Suprapubic skin (tissue), 4 donors: ENCODE results near the gene IFNLR1. TPM values are rescaled to one million over a fixed set of nuclear protein-coding genes. Genes with fewer than 3 reads are reported as not detected.

ENCODE experiments used
- DNase-seq, 2 donors: peaks; one replicate each; pipeline ENCODE4 v3.0.0-alpha.2; 2019; ENCODE audit warnings: low spot score in 2 of 2
- H3K27ac ChIP-seq: fragments of 200-600 bp; sonication (generic); one replicate; pipeline ENCODE4 v1.5.1; 2019
- H3K27me3 ChIP-seq: fragments of 200-600 bp; sonication (generic); one replicate; pipeline ENCODE4 v1.5.1; 2019
- H3K36me3 ChIP-seq: fragments of 200-600 bp; sonication (generic); one replicate; pipeline ENCODE4 v1.5.1; 2019
- H3K4me1 ChIP-seq: fragments of 200-600 bp; sonication (generic); one replicate; pipeline ENCODE4 v1.5.1; 2019
- H3K4me3 ChIP-seq: fragments of 200-600 bp; sonication (generic); one replicate; pipeline ENCODE4 v1.5.1; 2019; ENCODE audit warnings: mild to moderate bottlenecking
- H3K9me3 ChIP-seq: fragments of 200-600 bp; sonication (generic); one replicate; pipeline ENCODE4 v1.5.1; 2019
- CTCF ChIP-seq, 2 donors: fragments of 200-600 bp in 1 of 2; fragments of 450-650 bp in 1 of 2; sonication (generic) in 1 of 2; IDR thresholded peaks; one replicate each; pipeline ENCODE4 v1.5.1; 2016 to 2019; ENCODE audit warnings: antibody characterized with exemption in 2 of 2, mild to moderate bottlenecking in 1 of 2, moderate library complexity in 1 of 2
- EP300 ChIP-seq: sonication (generic); formaldehyde crosslinking; IDR thresholded peaks from one replicate; pipeline ENCODE4 v1.6.1; 2017; ENCODE audit warnings: antibody characterized with exemption
- POLR2A ChIP-seq, 2 donors: fragments of 450-650 bp; IDR thresholded peaks; one replicate each; pipeline ENCODE4 v1.6.1; 2017; ENCODE audit warnings: antibody characterized with exemption in 2 of 2, mild to moderate bottlenecking in 2 of 2, moderate library complexity in 2 of 2
- POLR2AphosphoS5 ChIP-seq, 3 donors: sonication (generic); formaldehyde crosslinking; IDR thresholded peaks; one replicate each; pipeline ENCODE4 v1.6.1; 2017; ENCODE audit warnings: antibody characterized with exemption in 3 of 3
- WGBS: methylation state at CpG from one replicate; pipeline ENCODE4 v1.1.5; 2018; 5-methylcytosine and 5-hydroxymethylcytosine counted together
- total RNA-seq, 4 donors: library from RNA; depleted of rRNA; stranded (reverse); fragments of >200 nt; gene quantifications; one replicate each; pipeline ENCODE4 v1.1.0, GENCODE V29; 2016

Gene IFNLR1
- total RNA-seq, 4 donors from 2014 or later: 11.7 to 16.1 (median 14.0) TPM

- DNase-seq: no peak
- Histone ChIP-seq H3K27ac (no peak overlapping the region), H3K9me3 (no peaks in the 10 kb centered on the region), H3K27me3 (no peaks in the 10 kb centered on the region), H3K4me3 (no peak overlapping the region), H3K4me1 (no peaks in the 10 kb centered on the region), H3K36me3 (peaks cover 20% of the 10 kb centered on the region)
- TF ChIP-seq EP300: no peak
- TF ChIP-seq CTCF (IDR thresholded peaks at IDR 0.05): no peak
- no peak for TF ChIP-seq POLR2A (IDR thresholded peaks at IDR 0.05)
- TF ChIP-seq POLR2AphosphoS5 (IDR thresholded peaks at IDR 0.05): no peak
- 81% methylated on average over 5 of the region's 5 CpGs for WGBS
Measured at GRCh38 chr1:24162201-24162600, 24.9 kb downstream of the IFNLR1 start.

- Histone ChIP-seq H3K9me3 (no peaks in the 10 kb centered on the region), H3K4me1 (no peaks in the 10 kb centered on the region), H3K36me3 (peaks cover 26% of the 10 kb centered on the region), H3K27me3 (no peaks in the 10 kb centered on the region), H3K27ac (no peak overlapping the region), H3K4me3 (no peak overlapping the region)
- TF ChIP-seq EP300 (no peak), POLR2AphosphoS5 (IDR thresholded peaks at IDR 0.05) (no peak), POLR2A (IDR thresholded peaks at IDR 0.05) (no peak), CTCF (IDR thresholded peaks at IDR 0.05) (no peak)
- WGBS: 86% methylated on average over 4 of the region's 4 CpGs
- DNase-seq: no peak
Measured at GRCh38 chr1:24161270-24161669, 25.8 kb downstream of the IFNLR1 start.

GRCh38 chr1:24159366-24159765 is 27.7 kb downstream of the IFNLR1 start:
- WGBS: 88% methylated on average over 5 of the region's 5 CpGs
- H3K36me3 ChIP-seq: peaks cover 26% of the 10 kb centered on the region
- no peaks in the 10 kb centered on the region for H3K27me3 ChIP-seq
- no peak overlapping the region for H3K27ac ChIP-seq
- H3K4me1 ChIP-seq: no peaks in the 10 kb centered on the region
- H3K9me3 ChIP-seq: no peaks in the 10 kb centered on the region
- peak in 1 of 2 donors; percentile 24 for DNase-seq
- TF ChIP-seq CTCF (IDR thresholded peaks at IDR 0.05) (no peak), POLR2A (IDR thresholded peaks at IDR 0.05) (no peak), EP300 (no peak), POLR2AphosphoS5 (IDR thresholded peaks at IDR 0.05) (no peak)
- H3K4me3 ChIP-seq: no peak overlapping the region

- Histone ChIP-seq H3K36me3 (peaks cover 26% of the 10 kb centered on the region), H3K27me3 (peaks cover 2% of the 10 kb centered on the region), H3K4me1 (no peaks in the 10 kb centered on the region), H3K4me3 (no peak overlapping the region), H3K27ac (no peak overlapping the region), H3K9me3 (no peaks in the 10 kb centered on the region)
- no peak for DNase-seq
- 80% methylated on average over 5 of the region's 6 CpGs for WGBS
- TF ChIP-seq EP300 (no peak), CTCF (IDR thresholded peaks at IDR 0.05) (no peak), POLR2AphosphoS5 (IDR thresholded peaks at IDR 0.05) (no peak), POLR2A (IDR thresholded peaks at IDR 0.05) (no peak)
Measured at GRCh38 chr1:24157918-24158481, 29.1 kb downstream of the IFNLR1 start.

- no peak for DNase-seq
- no peaks in the 10 kb centered on the region for H3K9me3 ChIP-seq
- H3K36me3 ChIP-seq: peaks cover 26% of the 10 kb centered on the region
- H3K27me3 ChIP-seq: peaks cover 7% of the 10 kb centered on the region
- 92% methylated on average over 18 of the region's 18 CpGs for WGBS
- no peak overlapping the region for H3K4me3 ChIP-seq
- H3K27ac ChIP-seq: no peak overlapping the region
- TF ChIP-seq CTCF (IDR thresholded peaks at IDR 0.05) (no peak), EP300 (no peak), POLR2A (IDR thresholded peaks at IDR 0.05) (no peak), POLR2AphosphoS5 (IDR thresholded peaks at IDR 0.05) (no peak)
- H3K4me1 ChIP-seq: no peaks in the 10 kb centered on the region
Measured at GRCh38 chr1:24156542-24157260, 30.4 kb downstream of the IFNLR1 start.
